HepG2 (cell line): Measurements from ENCODE around the gene IFT88. TPM values are rescaled to one million over a fixed set of nuclear protein-coding genes. Genes with fewer than 3 reads are reported as not detected.

Experiments used
- AHR ChIP-seq: IDR thresholded peaks from 2 replicates; pipeline ENCODE4 v1.6.1; 2018; ENCODE audit warnings: missing genetic modification reagents, missing compliant biosample characterization
- BCL3 ChIP-seq: sonication (generic); formaldehyde crosslinking; IDR thresholded peaks from 2 replicates; pipeline ENCODE4 v1.5.1; 2020; ENCODE audit warnings: mild to moderate bottlenecking, missing genetic modification reagents, moderate library complexity
- CBX5 ChIP-seq: sonication (generic); formaldehyde crosslinking; IDR thresholded peaks from 2 replicates; pipeline ENCODE4 v1.4.0; 2020; ENCODE audit warnings: missing genetic modification reagents, borderline replicate concordance
- ESRRA ChIP-seq: sonication (generic); formaldehyde crosslinking; IDR thresholded peaks from 2 replicates; pipeline ENCODE4 v1.5.1; 2020; ENCODE audit warnings: mild to moderate bottlenecking, low read depth, missing genetic modification reagents
- GATAD1 ChIP-seq: IDR thresholded peaks from 2 replicates; pipeline ENCODE4 v1.6.1; 2016; ENCODE audit warnings: missing genetic modification reagents, missing compliant biosample characterization
- HDAC6 ChIP-seq: fragments of 200-600 bp; sonication (generic); IDR thresholded peaks from 2 replicates; pipeline ENCODE4 v1.7.0; 2017; ENCODE audit warnings: mild to moderate bottlenecking, antibody characterized with exemption, low read length, low read depth
- HNRNPK ChIP-seq: fragments of 200-400 bp; formaldehyde crosslinking; IDR thresholded peaks from 2 replicates; pipeline ENCODE4 v1.6.1; 2018; ENCODE audit warnings: low read length, low read depth, moderate library complexity, mild to moderate bottlenecking; ENCODE audit not compliant: poor library complexity, severe bottlenecking
- KLF16 ChIP-seq, 2 experiments: sonication (generic) in 1 of 2; formaldehyde crosslinking in 1 of 2; IDR thresholded peaks; 2 replicates each; pipeline versions ENCODE4 v1.6.1 to v1.8.0; 2016 to 2023; ENCODE audit warnings: missing genetic modification reagents in 2 of 2, missing compliant biosample characterization in 1 of 2
- MYPOP ChIP-seq: sonication (generic); formaldehyde crosslinking; IDR thresholded peaks from 2 replicates; pipeline ENCODE4 v1.8.1; 2023; ENCODE audit warnings: mild to moderate bottlenecking, moderate library complexity, missing genetic modification reagents
- PBX2 ChIP-seq: IDR thresholded peaks from 2 replicates; pipeline ENCODE4 v1.6.1; 2016; ENCODE audit warnings: control low read depth
- PHF5A ChIP-seq: IDR thresholded peaks from one replicate; pipeline ENCODE4 v1.6.1; 2018; ENCODE audit warnings: low read depth, missing genetic modification reagents; ENCODE audit not compliant: unreplicated experiment
- RARG ChIP-seq: sonication (generic); formaldehyde crosslinking; IDR thresholded peaks from 2 replicates; pipeline ENCODE4 v1.4.0; 2020; ENCODE audit warnings: low read depth, mild to moderate bottlenecking, missing genetic modification reagents
- RERE ChIP-seq: IDR thresholded peaks from 2 replicates; pipeline ENCODE4 v1.6.1; 2016; ENCODE audit warnings: low read depth, missing genetic modification reagents, missing compliant biosample characterization
- SIX1 ChIP-seq: sonication (generic); formaldehyde crosslinking; IDR thresholded peaks from 2 replicates; pipeline ENCODE4 v1.4.0; 2020; ENCODE audit warnings: missing genetic modification reagents, borderline replicate concordance
- TCF12 ChIP-seq, 2 experiments: fragments of 450-650 bp in 1 of 2; sonication (generic) in 1 of 2; formaldehyde crosslinking in 1 of 2; IDR thresholded peaks; 2 replicates each; pipeline versions ENCODE4 v1.6.1 to v1.8.0; 2017 to 2022; ENCODE audit warnings: antibody characterized with exemption in 1 of 2, mild to moderate bottlenecking in 1 of 2, missing genetic modification reagents in 1 of 2, moderate library complexity in 1 of 2
- ZNF180 ChIP-seq: sonication (generic); formaldehyde crosslinking; IDR thresholded peaks from 2 replicates; pipeline ENCODE4 v1.4.0; 2020; ENCODE audit warnings: low read depth, missing genetic modification reagents, borderline replicate concordance
- ZNF331 ChIP-seq: sonication (generic); formaldehyde crosslinking; IDR thresholded peaks from 2 replicates; pipeline ENCODE4 v1.4.0; 2020; ENCODE audit warnings: missing genetic modification reagents
- ZNF501 ChIP-seq: sonication (generic); formaldehyde crosslinking; IDR thresholded peaks from 2 replicates; pipeline ENCODE4 v1.5.1; 2020; ENCODE audit warnings: mild to moderate bottlenecking, moderate library complexity, missing genetic modification reagents
- ZNF558 ChIP-seq: sonication (generic); formaldehyde crosslinking; IDR thresholded peaks from 2 replicates; pipeline ENCODE4 v1.9.0; 2022; ENCODE audit warnings: mild to moderate bottlenecking, missing genetic modification reagents, borderline replicate concordance
- polyA plus RNA-seq, 8 experiments: library from polyadenylated mRNA; depleted of rRNA in 3 of 8; stranded (reverse) in 7 of 8; unstranded in 1 of 8; fragments of >200 nt; fragmentation: Illumina TruSeq in 4 of 8; extraction: Trizol in 4 of 8; gene quantifications; 2 replicates each; pipeline versions ENCODE4 v1.2.1 to v1.2.3, GENCODE V29; 2011 to 2016; ENCODE audit warnings: low read depth in 4 of 8, missing spikeins in 1 of 8, mixed read lengths in 1 of 8; ENCODE audit not compliant: insufficient read depth in 1 of 8
- total RNA-seq, 5 experiments: library from RNA; depleted of rRNA; stranded (reverse); fragments of >200 nt; fragmentation: Illumina TruSeq; extraction: Trizol; gene quantifications; 2 replicates each; pipeline ENCODE4 v1.2.3, GENCODE V29; 2016; ENCODE audit warnings: low read depth in 1 of 5

IFT88 gene
- total and polyA plus RNA-seq, 2 of the 13 experiments (the other 11 are each of a cell fraction or from before 2014, with no cell fraction given): 8.4 to 19.9 TPM

GRCh38 chr13:20525601-20526544 is 41.1 kb upstream of the IFT88 start, which contains the start of gene CRYL1 (continued):
- TF ChIP-seq RERE (CRISPR knock-in tag) (0 out of 2 replicates have a peak, but pooled peaks have one; percentile 29), ZNF180 (CRISPR knock-in tag) (no peak), HDAC6 (no peak), ZNF501 (CRISPR knock-in tag) (no peak), TCF12 (IDR thresholded peaks at IDR 0.05) (no peak), TCF12 (CRISPR knock-in tag; IDR thresholded peaks at IDR 0.05) (no peak; the same call in 1 of the 2 replicates), RARG (CRISPR knock-in tag) (no peak), ESRRA (CRISPR knock-in tag) (no peak), MYPOP (CRISPR knock-in tag) (peak; percentile 76; the same call in 1 of the 2 replicates), AHR (CRISPR knock-in tag) (peak; percentile 39; the same call in 1 of the 2 replicates), ZNF331 (peak; percentile 8; the same call in 1 of the 2 replicates), PHF5A (CRISPR knock-in tag) (peak; percentile 40), SIX1 (CRISPR knock-in tag) (no peak), KLF16 (CRISPR knock-in tag; IDR thresholded peaks at IDR 0.05) (0 out of 4 replicates have a peak, but pooled peaks of 1 of the 2 experiments have one; percentile 18), CBX5 (CRISPR knock-in tag) (no peak), HNRNPK (peak; percentile 54), BCL3 (no peak), GATAD1 (CRISPR knock-in tag) (0 out of 2 replicates have a peak, but pooled peaks have one; percentile 36), ZNF558 (CRISPR knock-in tag) (peak; percentile 83; the same call in 1 of the 2 replicates), PBX2 (CRISPR knock-in tag) (no peak)
